Measurements from ENCODE around the gene MTX1. TPM values are rescaled to one million over a fixed set of nuclear protein-coding genes. Genes with fewer than 3 reads are reported as not detected.

The MTX1 gene
- total and polyA plus RNA-seq, 2 experiments from 2014 or later = 61.4 to 69.2 TPM

GRCh38 chr1:155174324-155175280 is 33.9 kb upstream of the MTX1 start:
- no peak overlapping the region for H3K27ac ChIP-seq
- peak overlapping the region; percentile 88 for H3K4me3 ChIP-seq
- H3K4me2 ChIP-seq (ENCODE audit: unreplicated experiment) = peak overlapping the region; percentile 97
- no peaks in the 10 kb centered on the region for H4K20me1 ChIP-seq (ENCODE audit: insufficient read depth)
- H3K9ac ChIP-seq = peak overlapping the region; percentile 96
- WGBS, 2 experiments (ENCODE audit: low coverage in 1 of 2, low lambda C conversion rate in 2 of 2, missing lambda C conversion rate in 2 of 2) = 8 to 34% methylated on average over 4 to 35 of the region's 35 CpGs
- TF ChIP-seq EZH2phosphoT487 (IDR thresholded peaks at IDR 0.05; ENCODE audit: insufficient read depth, low read depth) (no peak), EZH2 (IDR thresholded peaks at IDR 0.05; ENCODE audit: insufficient read depth, poor library complexity, severe bottlenecking) (no peak)
- H3K36me3 ChIP-seq (ENCODE audit: low read depth) = peaks cover 2% of the 10 kb centered on the region; the same call in 1 of the 2 replicates
- H2AFZ ChIP-seq = peak overlapping the region; percentile 82
- H3F3A ChIP-seq (ENCODE audit: insufficient read depth) = peaks cover 7% of the 10 kb centered on the region
- peak; percentile 45 for DNase-seq
- in situ Hi-C loops (cut with MboI) = no loop called here
- no peaks in the 10 kb centered on the region for H3K9me2 ChIP-seq (ENCODE audit: insufficient read depth)
- H3K4me1 ChIP-seq (ENCODE audit: insufficient read depth) = peaks cover 11% of the 10 kb centered on the region
- H3K9me3 ChIP-seq (ENCODE audit: low read depth) = no peaks in the 10 kb centered on the region
- peaks cover 32% of the 10 kb centered on the region for H3K79me2 ChIP-seq (ENCODE audit: insufficient read depth)
- no peaks in the 10 kb centered on the region for H3K27me3 ChIP-seq (replicated peaks; ENCODE audit: insufficient read depth)

GRCh38 chr1:155175281-155175926 is 33.1 kb upstream of the MTX1 start:
- in situ Hi-C loops (cut with MboI) = no loop called here
- H3K4me2 ChIP-seq (ENCODE audit: unreplicated experiment) = peak overlapping the region; percentile 97
- H3F3A ChIP-seq (ENCODE audit: insufficient read depth) = peaks cover 5% of the 10 kb centered on the region; the same call in 1 of the 2 replicates
- H3K4me3 ChIP-seq = no peak overlapping the region; the same call in 1 of the 2 replicates
- H2AFZ ChIP-seq = no peak overlapping the region
- H3K4me1 ChIP-seq (ENCODE audit: insufficient read depth) = peaks cover 11% of the 10 kb centered on the region
- no peaks in the 10 kb centered on the region for H3K9me3 ChIP-seq (ENCODE audit: low read depth)
- H3K9ac ChIP-seq = no peak overlapping the region
- TF ChIP-seq EZH2 (IDR thresholded peaks at IDR 0.05; ENCODE audit: insufficient read depth, poor library complexity, severe bottlenecking) = no peak
- no peak for TF ChIP-seq EZH2phosphoT487 (IDR thresholded peaks at IDR 0.05; ENCODE audit: insufficient read depth, low read depth)
- H3K27ac ChIP-seq = no peak overlapping the region
- DNase-seq = no peak
- WGBS, 2 experiments (ENCODE audit: low coverage in 1 of 2, low lambda C conversion rate in 2 of 2, missing lambda C conversion rate in 2 of 2) = 79 to 85% methylated on average over 12 of the region's 12 CpGs
- H3K9me2 ChIP-seq (ENCODE audit: insufficient read depth) = no peaks in the 10 kb centered on the region
- peaks cover under 1% of the 10 kb centered on the region; the same call in 1 of the 2 replicates for H3K36me3 ChIP-seq (ENCODE audit: low read depth)
- H3K27me3 ChIP-seq (replicated peaks; ENCODE audit: insufficient read depth) = no peaks in the 10 kb centered on the region
- peaks cover 26% of the 10 kb centered on the region for H3K79me2 ChIP-seq (ENCODE audit: insufficient read depth)
- no peaks in the 10 kb centered on the region for H4K20me1 ChIP-seq (ENCODE audit: insufficient read depth)

- H2AFZ ChIP-seq = no peak overlapping the region
- H3F3A ChIP-seq (ENCODE audit: insufficient read depth) = peaks cover 5% of the 10 kb centered on the region; the same call in 1 of the 2 replicates
- TF ChIP-seq EZH2phosphoT487 (IDR thresholded peaks at IDR 0.05; ENCODE audit: insufficient read depth, low read depth) = no peak
- in situ Hi-C loops (cut with MboI) = no loop called here
- H3K27ac ChIP-seq = no peak overlapping the region
- no peaks in the 10 kb centered on the region for H3K9me3 ChIP-seq (ENCODE audit: low read depth)
- 90 to 91% methylated on average over 9 of the region's 9 CpGs for WGBS, 2 experiments (ENCODE audit: low coverage in 1 of 2, low lambda C conversion rate in 2 of 2, missing lambda C conversion rate in 2 of 2)
- peaks cover 11% of the 10 kb centered on the region for H3K4me1 ChIP-seq (ENCODE audit: insufficient read depth)
- no peak for DNase-seq
- no peak overlapping the region for H3K4me2 ChIP-seq (ENCODE audit: unreplicated experiment)
- H3K36me3 ChIP-seq (ENCODE audit: low read depth) = no peaks in the 10 kb centered on the region; the same call in 1 of the 2 replicates
- H3K4me3 ChIP-seq = no peak overlapping the region
- peaks cover 21% of the 10 kb centered on the region for H3K79me2 ChIP-seq (ENCODE audit: insufficient read depth)
- no peaks in the 10 kb centered on the region for H3K9me2 ChIP-seq (ENCODE audit: insufficient read depth)
- H3K27me3 ChIP-seq (replicated peaks; ENCODE audit: insufficient read depth) = no peaks in the 10 kb centered on the region
- H3K9ac ChIP-seq = no peak overlapping the region
- no peaks in the 10 kb centered on the region for H4K20me1 ChIP-seq (ENCODE audit: insufficient read depth)
Measured at GRCh38 chr1:155175927-155176371, 32.5 kb upstream of the MTX1 start.

GRCh38 chr1:155176544-155177071 is 31.9 kb upstream of the MTX1 start:
- Histone ChIP-seq H3K27ac (no peak overlapping the region), H3K79me2 (ENCODE audit: insufficient read depth) (peaks cover 14% of the 10 kb centered on the region), H3K4me3 (no peak overlapping the region), H3K9ac (no peak overlapping the region), H2AFZ (no peak overlapping the region), H3K4me1 (ENCODE audit: insufficient read depth) (peaks cover 8% of the 10 kb centered on the region), H3K4me2 (ENCODE audit: unreplicated experiment) (no peak overlapping the region), H3K9me3 (ENCODE audit: low read depth) (no peaks in the 10 kb centered on the region), H3K9me2 (ENCODE audit: insufficient read depth) (no peaks in the 10 kb centered on the region), H3K36me3 (ENCODE audit: low read depth) (no peaks in the 10 kb centered on the region; the same call in 1 of the 2 replicates), H4K20me1 (ENCODE audit: insufficient read depth) (no peaks in the 10 kb centered on the region), H3F3A (ENCODE audit: insufficient read depth) (peaks cover 5% of the 10 kb centered on the region; the same call in 1 of the 2 replicates), H3K27me3 (replicated peaks; ENCODE audit: insufficient read depth) (no peaks in the 10 kb centered on the region)
- peak; percentile 81 for DNase-seq
- 62% methylated on average over 8 of the region's 8 CpGs for WGBS, 2 experiments (ENCODE audit: low coverage in 1 of 2, low lambda C conversion rate in 2 of 2, missing lambda C conversion rate in 2 of 2)
- TF ChIP-seq EZH2 (IDR thresholded peaks at IDR 0.05; ENCODE audit: insufficient read depth, poor library complexity, severe bottlenecking) (no peak), EZH2phosphoT487 (IDR thresholded peaks at IDR 0.05; ENCODE audit: insufficient read depth, low read depth) (no peak)
- in situ Hi-C loops (cut with MboI) = no loop called here

Measured in GM23248 (cell line).